Endodermal cell (in vitro differentiated cells): Measurements from ENCODE around the gene PHYH. TPM values are rescaled to one million over a fixed set of nuclear protein-coding genes. Genes with fewer than 3 reads are reported as not detected.
"Not testable (repeated sequence)": the region's sequence is repeated elsewhere in the genome, so short reads cannot be mapped to it uniquely, and the experiment has no call there.

Source experiments
- DNase-seq: peaks from one replicate; pipeline ENCODE4 v3.0.0-alpha.2; 2017
- H3K27ac ChIP-seq: 2 replicates; pipeline ENCODE4 v1.5.1; 2013; ENCODE audit warnings: mild to moderate bottlenecking, low read depth, low read length, moderate library complexity
- H3K27me3 ChIP-seq: 2 replicates; pipeline ENCODE4 v1.6.1; 2013; ENCODE audit warnings: mild to moderate bottlenecking, low read length, moderate library complexity; ENCODE audit not compliant: insufficient read depth, control insufficient read depth, poor library complexity, severe bottlenecking
- H3K36me3 ChIP-seq: 2 replicates; pipeline ENCODE4 v1.7.0; 2013; ENCODE audit warnings: mild to moderate bottlenecking, low read length, moderate library complexity; ENCODE audit not compliant: control insufficient read depth, insufficient read depth
- H3K4me1 ChIP-seq: one replicate; pipeline ENCODE4 v1.7.0; 2013; ENCODE audit warnings: low read length; ENCODE audit not compliant: control insufficient read depth, insufficient read depth
- H3K4me3 ChIP-seq: 2 replicates; pipeline ENCODE4 v1.5.1; 2013; ENCODE audit warnings: mild to moderate bottlenecking, low read length, moderate library complexity
- H3K9ac ChIP-seq: 2 replicates; pipeline ENCODE4 v1.6.1; 2013; ENCODE audit warnings: mild to moderate bottlenecking, low read length, moderate library complexity; ENCODE audit not compliant: poor library complexity, severe bottlenecking; ENCODE audit errors: extremely low read depth
- H3K9me3 ChIP-seq: 2 replicates; pipeline ENCODE4 v1.6.1; 2013; ENCODE audit warnings: mild to moderate bottlenecking, low read length, moderate library complexity; ENCODE audit not compliant: control insufficient read depth
- H3K27ac Mint-ChIP-seq: 2 replicates; pipeline ENCODE4 v1.8.0; 2020; ENCODE audit warnings: mixed read lengths
- H3K27me3 Mint-ChIP-seq: 2 replicates; pipeline ENCODE4 v1.8.0; 2021; ENCODE audit warnings: mild to moderate bottlenecking, mixed read lengths; ENCODE audit not compliant: insufficient read depth
- H3K36me3 Mint-ChIP-seq: 2 replicates; pipeline ENCODE4 v1.8.0; 2020; ENCODE audit warnings: low read depth, mixed read lengths
- H3K4me1 Mint-ChIP-seq: 2 replicates; pipeline ENCODE4 v1.8.0; 2020; ENCODE audit warnings: mixed read lengths
- H3K4me3 Mint-ChIP-seq: 2 replicates; pipeline ENCODE4 v1.8.0; 2020; ENCODE audit warnings: mild to moderate bottlenecking, moderate library complexity, mixed read lengths
- H3K9me3 Mint-ChIP-seq: 2 replicates; pipeline ENCODE4 v1.8.0; 2020; ENCODE audit warnings: mild to moderate bottlenecking, mixed read lengths
- WGBS, 2 experiments: methylation state at CpG; one replicate each; pipeline versions ENCODE4 v1.1.5 to v1.1.7; 2013; ENCODE audit warnings: missing lambda C conversion rate in 2 of 2, mixed read lengths in 1 of 2; ENCODE audit not compliant: insufficient coverage in 1 of 2, insufficient read length in 1 of 2; 5-methylcytosine and 5-hydroxymethylcytosine counted together
- total RNA-seq, 2 donors: library from RNA; stranded (reverse); fragmentation: NEBNext Ultra II Directional in 1 of 2; extraction: Animal tissue kit (Norgen Biotek cat#: 25700) in 1 of 2; gene quantifications; 2 replicates in 1 of 2; 3 replicates in 1 of 2; pipeline ENCODE4 v1.2.1, GENCODE V29; 2021
- TF ChIP-seq, protein P1 (sequence below): fragments of 200-600 bp; sonication (generic); conservative IDR thresholded peaks from 2 replicates; pipeline ENCODE4 v1.5.0; 2021; ENCODE audit warnings: antibody characterized with exemption, mild to moderate bottlenecking

Gene PHYH
- total RNA-seq, 2 donors from 2014 or later = 17.2 to 37.9 TPM

DNA sequence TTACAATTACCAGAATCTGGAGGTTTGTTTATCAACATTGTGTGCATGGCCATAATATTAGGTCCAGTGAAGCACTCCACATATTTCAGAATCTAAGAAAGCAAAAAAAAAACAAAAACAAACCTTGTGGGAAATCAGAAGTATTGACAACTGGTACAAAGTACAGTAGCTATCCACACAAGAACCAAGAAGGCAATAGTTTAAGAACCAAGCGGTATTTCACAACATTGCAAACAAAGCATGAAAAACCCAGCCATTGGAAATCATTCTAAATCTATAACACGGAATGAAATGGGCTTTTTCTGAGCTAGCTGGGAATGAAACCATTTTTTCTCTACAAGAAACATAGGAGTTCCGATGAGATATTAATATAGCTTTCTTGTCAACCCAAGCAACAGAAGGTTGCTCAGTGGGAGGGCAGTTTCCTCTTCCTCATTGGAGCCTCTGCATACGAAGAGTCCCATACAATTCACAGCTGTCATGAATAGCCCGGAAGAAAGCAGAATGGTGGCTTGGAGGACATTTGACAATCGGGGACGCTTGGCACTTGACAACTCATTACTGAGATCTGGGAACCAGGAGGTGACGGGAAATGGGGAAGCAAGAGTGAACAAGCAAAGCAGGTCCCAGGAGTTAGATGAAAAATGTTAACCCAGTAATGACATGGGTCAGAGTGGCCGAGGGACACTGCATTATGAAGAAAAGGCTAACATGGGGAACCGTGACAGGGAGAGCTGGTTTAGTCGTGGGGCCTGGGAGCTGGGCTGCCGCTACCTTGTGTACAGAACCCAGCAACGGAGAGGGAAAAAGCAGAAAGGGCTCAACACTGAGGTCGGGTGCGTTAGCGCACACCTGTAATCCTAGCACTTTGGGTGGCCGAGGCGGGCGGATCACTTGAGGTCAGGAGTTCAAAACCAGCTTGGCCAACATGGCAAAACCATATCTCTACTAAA lies 7.8 kb downstream of the PHYH start:
- Histone ChIP-seq H3K27ac (no peak overlapping the region), H3K9ac (no peak overlapping the region), H3K4me1 (no peaks in the 10 kb centered on the region), H3K36me3 (no peaks in the 10 kb centered on the region), H3K9me3 (no peaks in the 10 kb centered on the region), H3K27me3 (no peaks in the 10 kb centered on the region), H3K4me3 (no peak overlapping the region)
- Mint-ChIP-seq H3K36me3 (peaks cover 11% of the 10 kb centered on the region), H3K27me3 (no peaks in the 10 kb centered on the region), H3K4me3 (no peak overlapping the region), H3K9me3 (no peaks in the 10 kb centered on the region), H3K4me1 (no peaks in the 10 kb centered on the region), H3K27ac (no peak overlapping the region)
- no peak for DNase-seq
- TF ChIP-seq, protein P1, sequence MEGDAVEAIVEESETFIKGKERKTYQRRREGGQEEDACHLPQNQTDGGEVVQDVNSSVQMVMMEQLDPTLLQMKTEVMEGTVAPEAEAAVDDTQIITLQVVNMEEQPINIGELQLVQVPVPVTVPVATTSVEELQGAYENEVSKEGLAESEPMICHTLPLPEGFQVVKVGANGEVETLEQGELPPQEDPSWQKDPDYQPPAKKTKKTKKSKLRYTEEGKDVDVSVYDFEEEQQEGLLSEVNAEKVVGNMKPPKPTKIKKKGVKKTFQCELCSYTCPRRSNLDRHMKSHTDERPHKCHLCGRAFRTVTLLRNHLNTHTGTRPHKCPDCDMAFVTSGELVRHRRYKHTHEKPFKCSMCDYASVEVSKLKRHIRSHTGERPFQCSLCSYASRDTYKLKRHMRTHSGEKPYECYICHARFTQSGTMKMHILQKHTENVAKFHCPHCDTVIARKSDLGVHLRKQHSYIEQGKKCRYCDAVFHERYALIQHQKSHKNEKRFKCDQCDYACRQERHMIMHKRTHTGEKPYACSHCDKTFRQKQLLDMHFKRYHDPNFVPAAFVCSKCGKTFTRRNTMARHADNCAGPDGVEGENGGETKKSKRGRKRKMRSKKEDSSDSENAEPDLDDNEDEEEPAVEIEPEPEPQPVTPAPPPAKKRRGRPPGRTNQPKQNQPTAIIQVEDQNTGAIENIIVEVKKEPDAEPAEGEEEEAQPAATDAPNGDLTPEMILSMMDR = no peak
- WGBS, 2 experiments = 91 to 94% methylated on average over 19 of the region's 19 CpGs

- TF ChIP-seq, protein P1 = no peak
- no peak overlapping the region for H3K27ac ChIP-seq
- Mint-ChIP-seq H3K4me1 (no peaks in the 10 kb centered on the region), H3K27ac (no peak overlapping the region), H3K9me3 (no peaks in the 10 kb centered on the region), H3K36me3 (peaks cover 12% of the 10 kb centered on the region), H3K4me3 (no peak overlapping the region), H3K27me3 (no peaks in the 10 kb centered on the region)
- no peak overlapping the region for H3K9ac ChIP-seq
- H3K4me3 ChIP-seq = no peak overlapping the region
- no peaks in the 10 kb centered on the region for H3K4me1 ChIP-seq
- 100% methylated on average over 3 of the region's 4 CpGs; no CpG with 5 or more reads in 1 of the 2 experiments for WGBS, 2 experiments
- no peak for DNase-seq
- H3K36me3 ChIP-seq = no peaks in the 10 kb centered on the region
- no peaks in the 10 kb centered on the region for H3K27me3 ChIP-seq
- H3K9me3 ChIP-seq = no peaks in the 10 kb centered on the region
Observed at GRCh38 chr10:13291061-13291460, 8.8 kb downstream of the PHYH start.

GRCh38 chr10:13284050-13284449 lies 15.8 kb downstream of the PHYH start:
- no peaks in the 10 kb centered on the region for H3K27me3 Mint-ChIP-seq
- H3K4me3 Mint-ChIP-seq = no peak overlapping the region
- no peak overlapping the region for H3K27ac ChIP-seq
- no peaks in the 10 kb centered on the region for H3K4me1 ChIP-seq
- no peaks in the 10 kb centered on the region for H3K36me3 ChIP-seq
- H3K4me1 Mint-ChIP-seq = no peaks in the 10 kb centered on the region
- no peak overlapping the region for H3K27ac Mint-ChIP-seq
- H3K9me3 Mint-ChIP-seq = no peaks in the 10 kb centered on the region
- H3K9me3 ChIP-seq = no peaks in the 10 kb centered on the region
- TF ChIP-seq, protein P1 = no peak
- peaks cover 14% of the 10 kb centered on the region for H3K36me3 Mint-ChIP-seq
- no peak overlapping the region for H3K4me3 ChIP-seq
- no peak overlapping the region for H3K9ac ChIP-seq
- no peak for DNase-seq
- WGBS, 2 experiments = 89 to 100% methylated on average over 2 to 4 of the region's 4 CpGs
- H3K27me3 ChIP-seq = no peaks in the 10 kb centered on the region

GRCh38 chr10:13282348-13282747 lies 17.5 kb downstream of the PHYH start:
- not testable (repeated sequence) for H3K4me3 ChIP-seq, H3K27ac Mint-ChIP-seq, H3K36me3 ChIP-seq, H3K9me3 Mint-ChIP-seq, H3K4me1 Mint-ChIP-seq, H3K27me3 ChIP-seq, H3K36me3 Mint-ChIP-seq, H3K27ac ChIP-seq, H3K4me3 Mint-ChIP-seq, H3K9me3 ChIP-seq, H3K9ac ChIP-seq, H3K27me3 Mint-ChIP-seq, H3K4me1 ChIP-seq, DNase-seq
- 85 to 91% methylated on average over 4 to 6 of the region's 6 CpGs for WGBS, 2 experiments
